Right lobe of liver (tissue), 6 donors: ENCODE measurements around the gene SET. TPM values are rescaled to one million over a fixed set of nuclear protein-coding genes. Genes with fewer than 3 reads are reported as not detected.
A peak's percentile ranks its signal among the peaks of the same experiment; 100 is the strongest.

Experiments used
- ATAC-seq, 4 donors: fragments of 200-7000 bp; cut with Tn5 transposase; one replicate each; pipeline ENCODE4 v1.9.1; 2020; ENCODE audit warnings: mild to moderate bottlenecking in 4 of 4, moderate library complexity in 4 of 4
- DNase-seq, 3 donors: peaks; one replicate each; pipeline ENCODE4 v3.0.0-alpha.2; 2020
- H3K27ac ChIP-seq, 3 donors: fragments of 200-600 bp; one replicate each; pipeline ENCODE4 v1.8.0; 2022
- H3K27me3 ChIP-seq, 2 donors: fragments of 200-600 bp; one replicate each; pipeline ENCODE4 v1.8.0; 2022
- H3K36me3 ChIP-seq, 4 donors: fragments of 200-600 bp; sonication (generic) in 1 of 4; one replicate each; pipeline versions ENCODE4 v1.5.1 to v1.8.0; 2017 to 2022; ENCODE audit warnings: control low read depth in 1 of 4
- H3K4me1 ChIP-seq, 4 donors: fragments of 200-600 bp; sonication (generic) in 1 of 4; one replicate each; pipeline versions ENCODE4 v1.5.1 to v1.8.0; 2017 to 2022; ENCODE audit warnings: control low read depth in 1 of 4
- H3K4me3 ChIP-seq, 3 donors: fragments of 200-600 bp; one replicate each; pipeline ENCODE4 v1.8.0; 2022
- H3K9me3 ChIP-seq, 4 donors: fragments of 200-600 bp; sonication (generic) in 1 of 4; one replicate each; pipeline versions ENCODE4 v1.5.1 to v1.8.0; 2017 to 2022; ENCODE audit warnings: control low read depth in 1 of 4
- POLR2A ChIP-seq: fragments of 450-650 bp; IDR thresholded peaks from one replicate; pipeline ENCODE4 v1.6.1; 2017; ENCODE audit warnings: antibody characterized with exemption, mild to moderate bottlenecking
- WGBS: methylation state at CpG from one replicate; pipeline ENCODE4 v1.1.6; 2018; ENCODE audit warnings: low coverage, low lambda C conversion rate; ENCODE audit not compliant: insufficient coverage; ENCODE audit errors: missing lambda C conversion rate; 5-methylcytosine and 5-hydroxymethylcytosine counted together
- intact Hi-C, 2 donors: fragments of 100-400 bp; cut with DNase I; formaldehyde crosslinking; loops; one replicate each; pipeline versions ENCODE4 v1.11.2 to v1.14.1; 2022
- total RNA-seq, 6 experiments: library from RNA; depleted of rRNA in 2 of 6; stranded (reverse); fragments of >200 nt in 2 of 6; fragmentation: NEBNext Ultra II Directional in 3 of 6; extraction: Animal tissue kit (Norgen Biotek cat#: 25700) in 3 of 6; gene quantifications; one replicate each; pipeline versions ENCODE4 v1.1.0 to v1.2.4, GENCODE V29; 2016 to 2023
- TF ChIP-seq, protein P1 (sequence below), 4 donors: fragments of 200-600 bp in 3 of 4; fragments of 450-650 bp in 1 of 4; IDR thresholded peaks; one replicate each; pipeline versions ENCODE4 v1.5.1 to v1.8.0; 2016 to 2022; ENCODE audit warnings: antibody characterized with exemption in 4 of 4, mild to moderate bottlenecking in 2 of 4
- donor health status: DM: no; HTN: yes; CAD: no.
- donor health status: DM: no; HTN: no; CAD: no.
- donor health status: DM: no; HTN: no; CAD: no.
- donor health status: DM: no; HTN: yes; CAD: no.
- donor health status: DM: no; HTN: yes; CAD: no.

The SET gene
- total RNA-seq, 6 experiments from 2014 or later: 57.4 to 110 (median 82.6) TPM

DNA sequence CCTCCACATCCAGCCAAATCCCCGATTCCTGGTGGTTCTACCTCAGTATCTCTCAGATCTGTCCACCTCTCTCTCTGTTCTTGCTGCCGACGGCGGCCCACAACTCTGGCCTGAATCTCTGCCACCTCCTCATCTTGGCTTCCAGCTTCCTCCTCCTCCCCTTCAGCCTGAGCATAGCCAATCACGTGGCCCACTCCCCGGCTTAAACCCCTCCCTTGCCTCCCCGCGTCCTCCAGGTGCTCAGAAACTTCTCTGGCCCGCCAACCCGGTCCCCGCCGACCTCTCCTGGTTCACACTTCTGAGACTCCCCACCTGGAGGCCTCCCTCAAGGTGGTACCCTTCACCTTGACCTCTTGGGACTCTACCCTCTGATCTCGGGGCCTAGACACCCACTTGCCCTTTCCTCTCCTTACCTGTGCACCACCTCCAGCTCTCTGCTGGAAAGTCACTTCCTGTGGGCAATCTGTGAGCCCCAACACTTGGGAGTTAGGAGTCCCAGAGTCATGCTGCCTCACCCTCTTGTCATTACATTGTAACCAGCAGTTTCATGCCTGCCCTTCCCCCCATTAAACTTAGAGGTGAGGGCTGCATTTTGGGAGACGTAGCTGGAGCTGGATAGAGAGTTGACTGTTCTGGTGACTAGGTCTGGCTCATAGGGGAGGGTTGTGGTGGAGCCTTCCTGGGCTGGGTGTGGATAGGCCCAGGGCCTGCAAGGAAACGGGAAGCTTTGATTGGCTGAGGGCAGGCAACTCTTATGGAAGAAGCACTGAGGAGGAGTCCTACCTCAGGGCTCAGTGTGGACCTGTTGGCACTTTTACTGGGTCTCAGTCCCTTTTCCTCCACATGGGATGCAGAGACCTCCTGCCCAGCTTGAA, 4.5 kb upstream of the SET start:
- intact Hi-C loops: no loop called here
- 3% methylated on average over 13 of the region's 15 CpGs for WGBS
- peak; percentile 60 to 73 (median 69) for ATAC-seq

DNA sequence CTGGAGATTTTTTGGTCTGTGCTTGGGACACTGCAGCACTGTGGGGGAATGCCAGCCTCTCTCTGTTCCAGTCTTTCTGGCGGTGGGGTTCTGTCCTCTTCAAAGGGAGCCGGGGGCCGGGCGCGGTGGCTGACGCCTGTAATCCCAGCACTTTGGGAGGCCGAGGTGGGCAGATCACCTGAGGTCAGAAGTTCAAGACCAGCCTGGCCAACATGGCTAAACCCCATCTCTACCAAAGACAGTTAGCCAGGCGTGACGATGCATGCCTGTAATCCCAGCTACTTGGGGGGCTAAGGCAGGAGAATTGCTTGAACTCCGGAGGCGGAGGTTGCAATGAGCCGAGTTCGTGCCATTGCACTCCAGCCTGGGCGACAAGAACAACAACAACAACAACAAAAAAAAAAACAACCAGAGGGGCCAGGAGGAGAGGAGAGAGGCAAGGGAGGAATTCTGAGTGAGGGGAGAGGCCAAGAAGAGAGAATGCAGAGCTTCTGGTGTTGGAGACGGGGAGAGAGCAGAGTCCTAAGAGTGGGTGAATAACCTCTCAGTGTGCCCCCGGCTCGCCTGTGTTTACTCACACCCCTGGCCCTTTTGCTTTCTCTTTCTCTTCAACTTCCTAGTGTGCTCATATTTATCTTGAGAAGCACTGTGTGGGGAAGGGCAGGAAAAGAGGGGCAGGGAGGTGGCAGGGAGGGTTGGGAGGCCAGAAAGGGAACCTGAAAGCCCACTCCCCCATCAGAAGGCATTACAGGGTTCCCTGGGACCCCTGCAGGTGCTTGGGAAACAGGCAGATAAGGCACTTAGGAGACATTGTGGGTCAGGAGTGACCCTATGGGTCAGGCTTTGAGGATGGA, 3.2 kb upstream of the SET start:
- 31% methylated on average over 12 of the region's 17 CpGs for WGBS
- ATAC-seq (peak in 3 of 4 donors; percentile 6 to 38 (median 9)), DNase-seq (peak in 2 of 3 donors; percentile 48 to 54)
- TF ChIP-seq, protein P1, sequence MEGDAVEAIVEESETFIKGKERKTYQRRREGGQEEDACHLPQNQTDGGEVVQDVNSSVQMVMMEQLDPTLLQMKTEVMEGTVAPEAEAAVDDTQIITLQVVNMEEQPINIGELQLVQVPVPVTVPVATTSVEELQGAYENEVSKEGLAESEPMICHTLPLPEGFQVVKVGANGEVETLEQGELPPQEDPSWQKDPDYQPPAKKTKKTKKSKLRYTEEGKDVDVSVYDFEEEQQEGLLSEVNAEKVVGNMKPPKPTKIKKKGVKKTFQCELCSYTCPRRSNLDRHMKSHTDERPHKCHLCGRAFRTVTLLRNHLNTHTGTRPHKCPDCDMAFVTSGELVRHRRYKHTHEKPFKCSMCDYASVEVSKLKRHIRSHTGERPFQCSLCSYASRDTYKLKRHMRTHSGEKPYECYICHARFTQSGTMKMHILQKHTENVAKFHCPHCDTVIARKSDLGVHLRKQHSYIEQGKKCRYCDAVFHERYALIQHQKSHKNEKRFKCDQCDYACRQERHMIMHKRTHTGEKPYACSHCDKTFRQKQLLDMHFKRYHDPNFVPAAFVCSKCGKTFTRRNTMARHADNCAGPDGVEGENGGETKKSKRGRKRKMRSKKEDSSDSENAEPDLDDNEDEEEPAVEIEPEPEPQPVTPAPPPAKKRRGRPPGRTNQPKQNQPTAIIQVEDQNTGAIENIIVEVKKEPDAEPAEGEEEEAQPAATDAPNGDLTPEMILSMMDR (IDR thresholded peaks at IDR 0.05): no peak
- no peak for TF ChIP-seq POLR2A
- Histone ChIP-seq H3K27me3 (no peaks in the 10 kb centered on the region), H3K27ac (peak overlapping the region; percentile 85 to 89 (median 88)), H3K4me3 (peak overlapping the region in 2 of 3 donors; percentile 14 to 27), H3K9me3 (no peaks in the 10 kb centered on the region), H3K36me3 (no peaks in the 10 kb centered on the region), H3K4me1 (peaks cover 0 to 27% (median 8%) of the 10 kb centered on the region in 4 donors)
- intact Hi-C loops: no loop called here

More for the DNA sequence above, 4.5 kb upstream of the SET start:
- DNase-seq: peak; percentile 88 to 92 (median 89)
- H3K27ac ChIP-seq: peak overlapping the region; percentile 85 to 89 (median 88)
- H3K4me3 ChIP-seq: peak overlapping the region; percentile 62 to 74 (median 70)
- H3K36me3 ChIP-seq: no peaks in the 10 kb centered on the region
- H3K27me3 ChIP-seq: no peaks in the 10 kb centered on the region
- peaks cover 0 to 25% (median 7%) of the 10 kb centered on the region in 4 donors for H3K4me1 ChIP-seq
- TF ChIP-seq POLR2A: peak; percentile 88
- TF ChIP-seq, protein P1 (IDR thresholded peaks at IDR 0.05): no peak
- no peaks in the 10 kb centered on the region for H3K9me3 ChIP-seq

DNA sequence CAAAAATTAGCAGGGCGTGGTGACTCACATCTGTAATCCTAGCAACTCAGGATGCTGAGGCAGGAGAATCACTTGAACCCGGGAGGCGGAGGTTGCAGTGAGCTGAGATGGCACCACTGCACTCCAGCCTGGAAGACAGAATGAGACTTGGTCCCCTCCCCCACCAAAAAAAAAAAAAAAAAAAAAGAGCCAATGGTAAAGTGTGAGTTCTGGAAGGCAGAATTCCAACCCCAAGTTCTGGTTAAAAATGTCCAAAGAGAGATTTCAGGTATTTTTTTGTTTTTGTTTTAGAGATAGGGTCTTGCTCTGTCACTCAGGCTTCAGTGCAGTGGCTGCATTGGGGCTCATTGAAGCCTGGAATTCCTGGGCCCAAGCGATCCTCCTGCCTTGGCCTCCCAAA, 1.6 kb upstream of the SET start:
- DNase-seq (no peak), ATAC-seq (no peak)
- Histone ChIP-seq H3K4me3 (no peak overlapping the region), H3K27ac (peak overlapping the region in 1 of 3 donors; percentile 98), H3K27me3 (no peaks in the 10 kb centered on the region), H3K9me3 (no peaks in the 10 kb centered on the region), H3K36me3 (peaks cover 0 to 12% (median 3%) of the 10 kb centered on the region in 4 donors), H3K4me1 (peaks cover 0 to 31% (median 11%) of the 10 kb centered on the region in 4 donors)
- intact Hi-C loops: no loop called here
- no peak for TF ChIP-seq POLR2A
- 80% methylated on average over 1 of the region's 4 CpGs for WGBS

DNA sequence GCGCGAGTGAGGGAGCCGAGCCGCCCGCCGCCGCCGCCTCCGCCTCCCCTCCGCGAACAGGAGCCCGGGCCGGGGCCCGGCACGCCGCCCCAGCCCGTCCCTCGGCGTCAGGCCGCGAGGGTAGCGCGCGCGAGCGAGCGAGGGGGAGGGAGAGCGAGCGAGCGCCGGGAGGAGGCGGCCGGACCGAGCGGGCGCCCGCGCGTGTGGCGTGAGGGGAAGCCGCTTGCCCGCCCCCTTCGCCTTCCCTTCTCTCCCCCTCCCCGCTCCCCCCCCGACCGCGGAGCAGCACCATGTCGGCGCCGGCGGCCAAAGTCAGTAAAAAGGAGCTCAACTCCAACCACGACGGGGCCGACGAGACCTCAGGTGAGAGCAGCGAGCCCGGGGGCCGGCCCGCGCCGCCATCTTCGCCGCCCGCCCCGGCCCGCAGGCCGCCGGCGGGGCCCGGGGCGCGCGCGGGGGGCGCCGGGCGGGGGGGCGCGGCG, 312 bp downstream of the SET start:
- H3K36me3 ChIP-seq: peaks cover 0 to 30% (median 20%) of the 10 kb centered on the region in 4 donors
- TF ChIP-seq, protein P1 (IDR thresholded peaks at IDR 0.05): no peak
- TF ChIP-seq POLR2A: no peak
- H3K27me3 ChIP-seq: no peaks in the 10 kb centered on the region
- peak overlapping the region; percentile 55 to 76 (median 64) for H3K4me3 ChIP-seq
- peaks cover 0 to 31% (median 11%) of the 10 kb centered on the region in 4 donors for H3K4me1 ChIP-seq
- peak overlapping the region; percentile 62 to 98 (median 73) for H3K27ac ChIP-seq
- ATAC-seq (peak; percentile 2 to 24 (median 13)), DNase-seq (peak in 1 of 3 donors; percentile 70)
- H3K9me3 ChIP-seq: no peaks in the 10 kb centered on the region
- no CpG with 5 or more reads among the region's 80 CpGs for WGBS
- intact Hi-C loops: no loop called here
